Activated CD4-positive, alpha-beta T cell treated with anti-CD3 and anti-CD28 coated beads, Interleukin-2, amount 50 U/mL, for 48 hours (primary cell): ENCODE data around the gene LBX1.

ENCODE experiments used
- DNase-seq, 2 experiments: peaks; one replicate each; pipeline ENCODE4 v3.0.0-alpha.2; 2020

The LBX1 gene

GRCh38 chr10:101224910-101225823, 4.1 kb downstream of the LBX1 start:
- DNase-seq, result peak in 1 of 2 experiments; percentile 26

DNA sequence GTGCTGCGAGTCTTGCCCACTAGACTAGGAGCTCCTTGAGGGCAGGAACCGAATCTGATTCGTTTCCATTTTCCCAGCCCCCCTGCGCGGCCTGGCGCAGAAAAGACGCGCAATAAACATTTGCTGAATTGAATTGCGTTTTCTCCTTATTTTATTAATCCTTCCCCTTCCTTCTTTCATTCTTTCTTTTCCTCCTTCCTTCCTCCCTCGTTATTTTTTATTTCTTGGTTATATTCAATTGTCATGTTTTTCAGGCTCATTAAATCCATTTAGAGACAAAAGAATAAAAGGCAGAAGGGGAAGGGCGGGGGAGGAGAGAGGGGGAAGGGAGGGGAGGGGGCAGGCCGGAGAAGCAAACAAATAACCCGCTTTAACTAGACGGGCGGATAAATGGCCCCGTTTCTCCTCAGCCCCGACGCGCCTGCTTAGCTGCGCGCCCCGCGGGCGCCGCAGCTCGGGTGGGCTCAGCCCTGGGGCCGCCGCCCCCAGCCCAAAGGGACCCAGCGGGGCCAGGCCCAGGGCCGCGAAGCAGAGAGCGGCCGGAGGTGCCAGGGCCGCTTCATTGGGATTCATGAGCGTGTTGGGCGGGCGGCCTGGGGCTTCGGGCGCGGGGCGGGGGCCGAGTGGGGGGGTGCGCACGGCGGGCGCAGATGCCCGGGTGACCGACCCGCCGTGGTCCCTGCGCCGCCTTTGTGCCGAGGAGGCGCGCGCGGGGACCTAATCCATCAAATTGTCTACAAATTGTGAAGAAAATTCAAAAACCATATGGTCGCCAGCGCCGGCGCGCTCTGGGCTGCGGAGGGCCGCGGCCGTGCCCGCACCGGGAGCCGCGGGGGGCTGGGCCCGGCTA, 5.0 kb downstream of the LBX1 start:
- no peak for DNase-seq

DNA sequence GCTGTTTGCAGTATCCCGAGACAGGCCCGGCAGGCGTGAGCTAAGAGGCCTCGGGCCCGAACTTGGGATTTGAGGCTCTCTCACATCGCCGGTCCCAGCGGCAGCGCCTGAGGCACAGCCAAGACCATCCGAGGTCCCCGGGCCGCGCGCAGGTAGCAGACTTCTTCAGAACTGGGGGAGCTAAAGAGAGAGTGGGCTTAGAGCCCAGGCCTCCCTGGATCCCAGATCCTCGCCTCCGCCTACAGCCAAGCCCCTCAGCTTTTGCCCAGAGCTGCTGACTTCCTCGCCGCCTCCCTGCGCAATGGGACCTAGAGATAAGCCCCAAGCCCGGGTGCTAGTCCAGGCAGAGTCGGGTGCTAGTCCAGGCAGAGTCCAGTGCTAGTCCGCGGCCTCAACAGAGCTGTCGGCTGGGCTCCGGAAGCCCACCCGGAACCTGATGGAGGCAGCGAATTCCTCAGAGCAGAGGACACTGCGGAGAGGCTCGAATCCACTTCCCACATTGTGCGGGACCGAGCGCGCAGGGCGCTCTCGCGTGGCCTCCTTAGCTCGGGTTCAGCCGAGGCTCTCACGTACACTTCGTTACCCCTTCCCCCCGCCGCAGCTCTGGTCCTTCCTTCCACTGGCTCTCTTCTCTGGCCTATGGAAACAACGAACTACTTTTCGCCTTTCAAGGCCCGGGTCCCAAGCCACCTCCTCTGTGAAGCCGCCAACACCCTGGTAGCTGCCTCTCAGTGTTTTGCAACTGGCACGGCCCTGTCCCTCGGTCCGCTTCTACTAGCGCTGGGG, 5.8 kb downstream of the LBX1 start:
- DNase-seq, result peak in 1 of 2 experiments; percentile 35

- peak in 1 of 2 experiments; percentile 15 for DNase-seq
These were observed 6.5 kb downstream of the LBX1 start for GRCh38 chr10:101222683-101223273.

DNA sequence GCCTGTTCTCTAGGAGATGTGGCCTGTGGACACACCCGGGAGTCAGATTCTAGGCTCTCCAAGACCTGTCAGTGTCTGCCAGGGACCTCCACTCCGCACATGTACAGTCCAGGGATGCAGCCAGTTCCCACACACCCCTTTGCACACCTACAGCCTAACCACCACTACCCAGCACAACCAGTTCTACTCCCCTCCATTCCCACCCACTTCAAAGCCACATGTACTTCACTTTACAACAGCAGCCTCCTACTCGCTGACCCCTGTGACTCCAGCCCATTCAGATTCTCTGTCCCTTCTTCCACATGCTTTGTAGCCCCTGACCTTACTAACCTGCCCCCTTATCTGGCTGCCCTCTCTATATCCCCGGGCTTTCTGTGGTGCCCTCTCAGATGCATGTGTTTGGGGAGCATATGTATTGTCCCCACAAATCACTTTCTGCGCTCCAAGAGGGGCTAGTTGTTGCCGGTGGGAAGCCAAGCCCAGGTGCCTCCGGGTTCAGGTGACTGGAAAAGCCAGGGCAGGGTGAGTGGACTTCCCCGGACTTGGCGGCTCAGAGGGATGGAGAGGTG, 7.2 kb downstream of the LBX1 start:
- no peak for DNase-seq

DNA sequence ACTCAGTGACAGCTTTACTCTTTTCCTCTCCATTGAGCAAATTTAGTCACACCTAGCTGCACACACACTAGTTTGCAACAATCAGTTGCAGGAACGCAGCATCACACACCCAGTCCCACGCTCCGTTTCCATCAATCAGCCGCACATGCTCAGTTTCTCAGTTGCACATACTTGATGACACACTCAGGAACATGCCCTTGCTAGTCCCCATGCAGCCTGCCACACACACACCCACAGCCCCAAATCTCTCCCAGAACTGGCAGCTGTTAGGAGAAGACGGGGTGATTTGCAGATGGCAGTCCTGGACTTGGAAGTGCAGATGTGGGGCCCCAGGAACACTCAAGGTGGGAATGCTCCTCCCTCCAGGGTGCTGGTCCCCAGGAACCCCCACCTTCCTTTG, 7.7 kb downstream of the LBX1 start:
- DNase-seq, result peak in 1 of 2 experiments; percentile 33

DNA sequence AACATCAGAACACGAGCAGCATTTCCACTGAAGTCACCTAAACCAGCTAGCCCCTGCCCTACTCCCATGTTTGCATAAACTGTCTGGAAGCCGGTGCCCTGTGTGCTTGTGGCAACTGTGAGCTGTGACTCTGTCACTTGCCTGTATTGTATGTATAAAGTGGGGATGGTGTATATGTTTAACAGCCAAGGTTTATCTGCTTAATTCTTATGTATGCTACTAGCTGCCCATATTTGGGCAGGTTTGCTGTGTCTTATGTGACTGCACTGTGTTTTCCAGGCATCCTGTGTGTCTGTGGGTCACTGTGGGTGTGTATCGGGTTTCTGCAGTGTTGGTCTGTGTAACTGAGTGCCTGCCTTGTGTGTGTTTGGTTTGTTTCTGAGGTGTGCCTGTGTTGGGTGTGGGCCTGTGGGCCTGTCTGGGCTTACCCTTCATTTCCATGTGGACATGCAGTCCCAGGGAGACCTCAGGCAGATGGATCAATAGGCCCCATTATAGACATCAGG, 9.3 kb downstream of the LBX1 start:
- no peak for DNase-seq

DNA sequence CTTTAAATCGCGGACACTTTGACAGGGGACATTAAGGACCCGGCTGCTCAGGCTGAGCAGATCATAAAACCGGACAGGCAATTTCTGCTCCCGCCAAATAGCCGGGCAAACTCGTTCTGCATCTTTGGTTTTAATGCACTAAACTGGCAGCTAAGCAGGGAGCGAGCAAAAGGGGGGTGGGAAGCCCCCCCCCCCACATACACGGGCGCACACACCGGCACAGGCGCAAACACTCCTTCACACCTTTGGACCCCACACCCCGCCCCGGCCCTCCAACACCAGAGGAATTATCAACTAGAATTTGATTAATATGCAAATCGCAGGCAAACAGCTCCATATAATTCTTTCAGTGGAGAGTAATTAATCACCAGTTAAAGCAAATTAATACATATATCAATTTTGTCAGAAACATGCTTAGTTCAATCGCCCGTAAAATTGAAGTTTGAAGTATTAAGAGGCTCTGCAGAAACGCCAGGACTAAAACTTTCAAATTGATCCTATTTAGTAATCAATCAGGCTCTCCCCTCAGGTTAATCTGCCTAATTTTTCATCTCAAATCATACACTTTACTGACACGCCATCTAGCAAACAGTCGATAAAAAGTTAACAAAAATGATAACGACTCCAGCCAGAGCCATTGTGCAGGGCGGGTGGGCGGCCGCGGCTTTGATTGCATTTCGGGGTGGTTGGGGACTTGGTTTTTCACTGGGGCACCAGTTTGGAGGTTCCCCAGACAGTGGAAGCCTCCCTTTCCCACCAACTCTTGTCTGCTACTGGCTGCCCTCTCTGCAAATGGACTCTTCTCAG, 9.9 kb downstream of the LBX1 start:
- no peak for DNase-seq

- peak in 1 of 2 experiments; percentile 13 for DNase-seq
These were observed 10.7 kb downstream of the LBX1 start for GRCh38 chr10:101218351-101219138.

DNA sequence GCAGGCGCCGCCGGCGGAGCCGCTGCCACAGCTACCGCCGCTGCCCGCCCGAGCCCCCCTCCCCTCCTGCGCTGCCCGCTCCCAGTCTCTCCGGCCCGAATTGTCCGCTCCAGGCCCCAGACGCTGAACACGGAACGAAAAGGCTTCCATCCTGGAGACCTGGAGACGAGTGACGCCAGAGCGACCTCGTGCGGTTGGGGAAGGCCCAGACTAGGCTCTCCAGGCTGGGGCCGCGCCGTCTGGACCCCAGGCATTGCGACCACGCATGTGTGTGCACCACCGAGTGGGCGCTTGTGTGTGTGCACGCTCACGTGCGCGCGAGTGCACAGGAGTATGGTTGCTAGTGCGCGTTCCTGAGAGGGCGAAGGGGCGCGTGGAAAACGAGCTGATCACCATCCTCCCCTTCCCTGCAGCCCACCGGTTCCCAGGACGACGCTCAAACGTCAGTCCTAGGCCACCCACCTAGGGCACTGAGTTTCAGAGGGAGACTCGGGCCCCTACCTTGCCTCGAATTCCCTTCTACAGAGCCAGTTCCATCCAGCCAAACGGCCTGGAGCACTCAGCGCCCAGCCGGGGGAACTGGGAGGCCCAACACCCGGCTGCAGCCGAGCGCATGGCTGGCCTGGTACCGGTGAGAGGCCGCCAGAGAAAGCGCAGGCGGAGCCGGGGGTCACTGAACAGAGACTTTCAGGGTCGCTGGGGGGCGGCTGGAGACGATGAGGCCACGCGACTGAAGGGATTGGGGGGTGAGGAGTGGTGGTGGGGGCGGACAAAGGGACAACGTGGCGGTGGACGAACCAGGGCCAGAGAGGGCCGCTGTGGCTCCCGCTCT, 11.6 kb downstream of the LBX1 start:
- peak in 1 of 2 experiments; percentile 52 for DNase-seq

- no peak for DNase-seq
These were observed 12.2 kb downstream of the LBX1 start for GRCh38 chr10:101217044-101217425.

- DNase-seq, result peak in 1 of 2 experiments; percentile 16
These were observed 12.8 kb downstream of the LBX1 start for GRCh38 chr10:101216207-101217043.

GRCh38 chr10:101215397-101216206, 13.7 kb downstream of the LBX1 start:
- no peak for DNase-seq

DNA sequence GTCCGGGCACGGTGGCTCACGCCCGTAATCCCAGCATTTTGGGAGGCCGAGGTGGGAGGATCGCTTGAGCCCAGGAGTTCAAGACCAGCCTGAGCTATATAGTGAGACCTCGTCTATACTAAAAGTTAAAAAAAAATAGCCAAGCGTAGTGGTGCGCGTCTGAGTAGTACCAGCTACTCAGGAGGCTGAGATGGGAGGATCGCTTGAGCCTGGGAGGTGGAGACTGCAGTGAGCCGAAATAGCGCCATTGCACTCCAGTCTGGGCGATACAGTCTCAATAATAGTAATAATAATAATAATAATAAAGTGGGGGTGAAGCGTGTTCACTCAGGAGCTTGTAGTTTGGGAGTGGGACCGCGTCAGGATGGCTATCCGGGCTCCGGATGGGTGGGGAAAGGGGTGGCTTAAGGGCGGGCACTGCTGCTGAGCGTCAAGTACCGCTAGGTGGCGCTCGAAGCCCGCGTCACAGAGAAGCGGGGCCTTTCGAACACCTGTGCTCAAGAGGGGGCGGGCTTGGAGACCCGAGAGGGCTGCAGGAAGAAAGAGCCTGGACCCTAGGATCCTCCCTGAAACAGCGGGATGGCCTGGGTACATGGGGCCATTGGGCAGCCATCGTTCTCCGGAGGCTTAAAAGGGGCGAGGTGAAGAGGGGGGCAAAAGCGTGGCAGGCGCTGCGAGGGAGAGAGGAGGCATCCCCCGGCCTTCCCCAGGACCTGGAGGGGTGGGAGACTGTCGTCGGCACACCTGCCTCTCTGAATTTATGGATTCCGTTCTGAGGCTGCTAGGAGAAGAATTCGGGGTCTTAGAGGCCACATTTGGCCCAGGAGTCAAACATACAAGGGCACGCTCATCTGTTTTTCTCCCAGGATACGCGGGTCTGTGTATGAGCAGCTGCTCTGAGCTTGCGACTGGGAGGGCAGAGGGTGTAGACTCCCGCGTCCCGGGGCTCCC, 14.5 kb downstream of the LBX1 start:
- DNase-seq, result peak; percentile 79 to 84

DNA sequence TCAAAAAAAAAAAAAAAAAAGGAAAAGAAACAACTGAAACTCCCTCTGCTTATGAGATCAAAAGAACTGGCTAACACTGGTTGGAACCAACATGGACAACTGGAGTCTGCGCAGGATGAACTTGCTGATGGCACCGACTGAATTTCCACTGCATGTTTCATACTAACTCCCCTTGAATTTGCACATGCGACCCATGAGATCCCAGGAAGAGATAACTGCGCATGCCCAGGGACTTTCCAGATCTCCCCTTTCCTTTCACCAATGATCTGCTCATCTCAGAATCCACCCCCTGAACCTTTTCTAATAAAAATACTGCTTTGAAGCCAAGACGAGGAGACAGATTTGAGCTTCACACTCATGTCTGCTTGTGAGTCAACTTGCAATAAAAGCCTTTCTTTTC, 20.7 kb downstream of the LBX1 start:
- DNase-seq, result no peak

DNA sequence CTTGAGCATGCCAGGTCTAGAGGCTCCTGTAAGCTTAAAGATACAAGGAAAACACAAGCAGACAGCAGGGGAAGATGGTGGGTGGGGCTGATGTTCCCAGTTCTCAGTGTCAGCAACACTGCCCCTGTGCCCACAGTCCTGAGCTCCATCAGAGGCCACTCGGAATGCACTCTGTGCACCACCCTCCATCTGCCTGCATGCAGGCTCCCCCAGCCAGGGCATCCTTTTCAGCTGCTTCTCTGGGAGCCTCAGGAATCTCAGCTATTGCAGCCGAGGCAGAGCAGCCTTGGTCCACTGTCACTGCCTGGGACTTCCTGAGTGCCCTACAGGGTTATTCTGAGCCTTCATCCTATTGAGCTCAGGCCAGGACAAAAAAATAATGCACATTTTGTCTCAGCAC, 22.2 kb downstream of the LBX1 start:
- DNase-seq, result no peak
